Peyer's patch (tissue), 4 donors: ENCODE measurements around the gene SVIP. TPM values are rescaled to one million over a fixed set of nuclear protein-coding genes. Genes with fewer than 3 reads are reported as not detected.

Experiments
- DNase-seq, 3 donors: peaks; one replicate each; pipeline ENCODE4 v3.0.0-alpha.2; 2017 to 2019
- H3K27ac ChIP-seq, 4 donors: fragments of 200-600 bp; sonication (generic); one replicate each; pipeline ENCODE4 v1.5.1; 2016 to 2019
- H3K27me3 ChIP-seq, 2 donors: fragments of 200-600 bp; sonication (generic); one replicate each; pipeline ENCODE4 v1.5.1; 2019
- H3K36me3 ChIP-seq, 3 donors: fragments of 200-600 bp; sonication (generic); one replicate each; pipeline ENCODE4 v1.5.1; 2016 to 2019
- H3K4me1 ChIP-seq, 4 donors: fragments of 200-600 bp; sonication (generic); one replicate each; pipeline ENCODE4 v1.5.1; 2016 to 2019
- H3K4me3 ChIP-seq, 4 donors: fragments of 200-600 bp; sonication (generic); 1 replicate in 3 of 4; 2 replicates in 1 of 4; pipeline ENCODE4 v1.5.1; 2016 to 2019; ENCODE audit warnings: mild to moderate bottlenecking in 1 of 4
- H3K9me3 ChIP-seq, 4 donors: fragments of 200-600 bp; sonication (generic); one replicate each; pipeline ENCODE4 v1.5.1; 2016 to 2019; ENCODE audit warnings: mild to moderate bottlenecking in 1 of 4
- CTCF ChIP-seq, 6 experiments: fragments of 450-650 bp in 4 of 6; fragments of 200-600 bp in 2 of 6; sonication (generic) in 1 of 6; IDR thresholded peaks; one replicate each; pipeline ENCODE4 v1.5.1; 2017 to 2019; ENCODE audit warnings: antibody characterized with exemption in 6 of 6, mild to moderate bottlenecking in 3 of 6, moderate library complexity in 1 of 6
- POLR2A ChIP-seq, 2 donors: fragments of 450-650 bp; IDR thresholded peaks; one replicate each; pipeline ENCODE4 v1.5.1; 2017; ENCODE audit warnings: antibody characterized with exemption in 2 of 2, mild to moderate bottlenecking in 2 of 2, moderate library complexity in 2 of 2
- total RNA-seq, 4 donors: library from RNA; depleted of rRNA; stranded (reverse); fragments of >200 nt; gene quantifications; one replicate each; pipeline ENCODE4 v1.1.0, GENCODE V29; 2016

The SVIP gene
- total RNA-seq, 4 donors from 2014 or later: 9.5 to 13.4 (median 12.0) TPM

DNA sequence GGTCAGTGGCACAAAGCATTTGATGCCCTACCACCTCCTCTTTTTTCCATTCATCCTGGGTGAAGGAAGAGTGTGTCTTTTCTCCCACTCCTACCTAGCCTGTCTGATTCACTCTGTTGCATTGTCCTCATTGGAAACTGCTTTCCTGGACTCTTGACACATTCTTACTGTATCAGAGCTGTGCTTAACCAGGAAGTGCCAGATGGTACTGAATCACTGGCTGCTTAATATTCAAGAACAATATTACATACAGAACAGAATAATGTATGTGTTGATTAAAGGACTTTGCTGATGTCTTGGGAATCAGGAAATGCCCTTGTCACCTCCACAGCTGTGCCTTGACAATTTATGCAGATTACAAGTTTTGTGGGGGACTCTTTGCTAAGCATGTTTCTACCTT lies 44.4 kb downstream of the SVIP start:
- Histone ChIP-seq H3K27me3 (no peaks in the 10 kb centered on the region), H3K4me1 (no peaks in the 10 kb centered on the region), H3K36me3 (no peaks in the 10 kb centered on the region), H3K27ac (no peak overlapping the region), H3K4me3 (no peak overlapping the region), H3K9me3 (no peaks in the 10 kb centered on the region)
- TF ChIP-seq POLR2A (IDR thresholded peaks at IDR 0.05) (no peak), CTCF (IDR thresholded peaks at IDR 0.05) (no peak)
- no peak for DNase-seq

DNA sequence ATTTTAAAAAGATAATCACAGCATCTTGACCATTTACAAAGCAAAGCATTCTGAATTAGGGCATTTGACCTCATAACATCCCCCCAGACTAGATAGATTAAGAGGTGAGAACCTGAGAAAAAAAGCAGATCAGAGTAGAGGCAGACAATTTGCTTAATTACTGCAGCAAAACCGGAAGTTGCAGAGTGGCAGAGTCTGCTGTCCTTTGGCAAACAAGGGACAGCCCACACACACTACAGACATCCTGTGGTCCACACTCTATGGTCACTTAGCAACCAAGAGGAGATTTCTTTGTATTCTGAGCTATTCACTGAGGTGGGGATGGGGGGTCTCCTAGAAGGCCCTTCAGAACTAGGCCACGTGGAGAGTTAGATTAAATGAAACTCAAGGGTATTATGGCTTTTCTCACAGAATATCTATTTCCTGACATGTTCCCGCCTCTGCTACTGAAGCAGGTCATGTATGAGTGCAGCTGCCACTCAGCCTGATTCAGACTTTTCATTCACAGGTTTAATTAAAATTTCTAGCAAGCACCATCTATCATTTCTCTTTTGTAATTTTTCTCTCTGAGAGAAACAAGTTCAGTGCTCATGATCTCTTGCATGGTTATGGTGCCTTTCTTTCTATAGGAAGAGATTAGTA lies 48.5 kb downstream of the SVIP start:
- Histone ChIP-seq H3K4me3 (no peak overlapping the region), H3K36me3 (no peaks in the 10 kb centered on the region), H3K27ac (no peak overlapping the region), H3K27me3 (no peaks in the 10 kb centered on the region), H3K4me1 (no peaks in the 10 kb centered on the region), H3K9me3 (no peaks in the 10 kb centered on the region)
- no peak for DNase-seq
- TF ChIP-seq POLR2A (IDR thresholded peaks at IDR 0.05): no peak
- TF ChIP-seq CTCF (IDR thresholded peaks at IDR 0.05): no peak

DNA sequence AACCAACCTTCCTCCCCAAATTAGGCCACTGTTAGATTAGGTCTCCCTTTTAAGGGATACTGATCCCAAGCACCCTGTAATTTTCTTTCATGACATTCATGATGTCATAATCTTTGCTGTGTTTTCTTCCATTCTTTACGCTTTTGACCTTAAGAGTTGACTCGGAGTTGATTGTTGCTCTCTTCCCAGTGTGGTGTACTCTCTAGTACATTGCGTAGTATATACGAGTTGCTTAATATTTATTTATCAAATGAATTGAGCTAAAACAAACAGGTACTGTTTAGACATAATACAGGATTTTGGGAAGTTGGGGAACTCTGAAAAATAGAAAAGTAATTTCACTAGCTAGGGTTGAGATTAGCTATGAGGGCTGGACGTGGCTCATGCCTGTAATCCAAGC lies 49.8 kb downstream of the SVIP start:
- no peak for DNase-seq
- Histone ChIP-seq H3K4me3 (no peak overlapping the region), H3K27me3 (no peaks in the 10 kb centered on the region), H3K9me3 (no peaks in the 10 kb centered on the region), H3K36me3 (no peaks in the 10 kb centered on the region), H3K27ac (no peak overlapping the region), H3K4me1 (no peaks in the 10 kb centered on the region)
- TF ChIP-seq POLR2A (IDR thresholded peaks at IDR 0.05): no peak
- TF ChIP-seq CTCF (IDR thresholded peaks at IDR 0.05): no peak

GRCh38 chr11:22778642-22779041 lies 51.0 kb downstream of the SVIP start:
- Histone ChIP-seq H3K4me3 (no peak overlapping the region), H3K27ac (no peak overlapping the region), H3K9me3 (no peaks in the 10 kb centered on the region), H3K36me3 (no peaks in the 10 kb centered on the region), H3K4me1 (no peaks in the 10 kb centered on the region), H3K27me3 (no peaks in the 10 kb centered on the region)
- TF ChIP-seq CTCF (IDR thresholded peaks at IDR 0.05): peak in 3 of 6 experiments; percentile 12 to 16 (median 13)
- TF ChIP-seq POLR2A (IDR thresholded peaks at IDR 0.05): no peak
- no peak for DNase-seq

GRCh38 chr11:22775248-22775647 lies 54.4 kb downstream of the SVIP start:
- no peak for DNase-seq
- H3K27ac ChIP-seq: no peak overlapping the region
- no peak overlapping the region for H3K4me3 ChIP-seq
- no peaks in the 10 kb centered on the region for H3K36me3 ChIP-seq
- TF ChIP-seq CTCF (IDR thresholded peaks at IDR 0.05) (no peak), POLR2A (IDR thresholded peaks at IDR 0.05) (no peak)
- no peaks in the 10 kb centered on the region for H3K4me1 ChIP-seq
- no peaks in the 10 kb centered on the region for H3K27me3 ChIP-seq
- H3K9me3 ChIP-seq: no peaks in the 10 kb centered on the region

DNA sequence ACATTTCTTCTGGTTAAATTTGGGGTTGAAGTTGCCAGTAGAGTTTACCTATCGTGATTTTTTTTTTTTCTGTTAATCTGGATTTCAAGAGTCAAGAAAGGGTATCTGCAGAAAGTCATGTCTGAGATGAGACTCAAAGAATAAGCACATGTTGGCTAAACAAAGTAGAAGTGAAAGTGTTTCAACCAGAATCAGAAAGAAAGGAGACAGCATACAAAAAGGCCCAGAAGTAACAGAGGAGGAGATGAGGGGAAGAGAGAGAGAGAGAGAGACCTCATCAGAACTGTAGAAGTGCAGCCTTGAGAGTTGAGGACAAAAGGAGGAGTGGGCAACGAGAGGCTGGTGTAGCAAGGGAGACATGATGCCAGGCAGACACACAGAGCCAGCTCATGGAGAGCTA lies 54.9 kb downstream of the SVIP start:
- H3K36me3 ChIP-seq: no peaks in the 10 kb centered on the region
- no peaks in the 10 kb centered on the region for H3K4me1 ChIP-seq
- no peak for DNase-seq
- no peaks in the 10 kb centered on the region for H3K9me3 ChIP-seq
- H3K27me3 ChIP-seq: no peaks in the 10 kb centered on the region
- no peak overlapping the region for H3K4me3 ChIP-seq
- TF ChIP-seq CTCF (IDR thresholded peaks at IDR 0.05) (no peak), POLR2A (IDR thresholded peaks at IDR 0.05) (no peak)
- no peak overlapping the region for H3K27ac ChIP-seq
